HEK293T (cell line): Measurements from ENCODE around the gene EGLN2.
"Not testable (repeated sequence)": the region's sequence is repeated elsewhere in the genome, so short reads cannot be mapped to it uniquely, and the experiment has no call there.

Experiments
- CTCF ChIA-PET: fragments of 350-600 bp; formaldehyde crosslinking; extraction: SDS; loops from one replicate; lab custom pipeline; 2021; ENCODE audit warnings: antibody characterized with exemption, inconsistent platforms; lab: Yijun Ruan, JAX
- POLR2A ChIA-PET: fragments of 350-600 bp; formaldehyde crosslinking; extraction: SDS; loops from one replicate; lab custom pipeline; 2020; ENCODE audit warnings: antibody characterized with exemption, inconsistent platforms; lab: Yijun Ruan, JAX
- DNase-seq: peaks from one replicate; pipeline ENCODE4 v3.0.0; 2012; ENCODE audit warnings: mixed read lengths; ENCODE audit errors: extremely low spot score
- ARNT ChIP-seq: fragments of 450-650 bp; IDR thresholded peaks from 2 replicates; pipeline ENCODE4 v1.6.1; 2017; ENCODE audit warnings: mild to moderate bottlenecking
- BHLHE40 ChIP-seq: fragments of 450-650 bp; IDR thresholded peaks from 2 replicates; pipeline ENCODE4 v1.6.1; 2016; ENCODE audit warnings: mild to moderate bottlenecking, moderate library complexity, borderline replicate concordance
- CTBP1 ChIP-seq: fragments of 450-650 bp; IDR thresholded peaks from 2 replicates; pipeline ENCODE4 v1.6.1; 2016; ENCODE audit warnings: borderline replicate concordance
- ELF4 ChIP-seq: fragments of 450-650 bp; IDR thresholded peaks from 2 replicates; pipeline ENCODE4 v1.6.1; 2017; ENCODE audit warnings: antibody characterized with exemption
- FOXA1 ChIP-seq: fragments of 450-650 bp; IDR thresholded peaks from 2 replicates; pipeline ENCODE4 v1.6.1; 2016; ENCODE audit warnings: mild to moderate bottlenecking
- FOXK2 ChIP-seq: fragments of 450-650 bp; IDR thresholded peaks from 2 replicates; pipeline ENCODE4 v1.6.1; 2016; ENCODE audit warnings: mild to moderate bottlenecking
- FOXM1 ChIP-seq: fragments of 450-650 bp; IDR thresholded peaks from 2 replicates; pipeline ENCODE4 v1.6.1; 2017; ENCODE audit warnings: mild to moderate bottlenecking, borderline replicate concordance
- HDGF ChIP-seq: fragments of 450-650 bp; IDR thresholded peaks from 2 replicates; pipeline ENCODE4 v1.6.1; 2017; ENCODE audit warnings: antibody characterized with exemption, borderline replicate concordance
- L3MBTL2 ChIP-seq: fragments of 450-650 bp; conservative IDR thresholded peaks from 2 replicates; pipeline ENCODE4 v1.6.1; 2016; ENCODE audit warnings: mild to moderate bottlenecking
- LEF1 ChIP-seq: fragments of 450-650 bp; IDR thresholded peaks from 2 replicates; pipeline ENCODE4 v1.6.1; 2017; ENCODE audit warnings: mild to moderate bottlenecking, borderline replicate concordance
- NFRKB ChIP-seq: fragments of 450-650 bp; IDR thresholded peaks from 2 replicates; pipeline ENCODE4 v1.6.1; 2016; ENCODE audit warnings: mild to moderate bottlenecking, moderate library complexity
- SP1 ChIP-seq: fragments of 450-650 bp; IDR thresholded peaks from 2 replicates; pipeline ENCODE4 v1.6.1; 2017
- SUZ12 ChIP-seq: fragments of 450-650 bp; IDR thresholded peaks from 2 replicates; pipeline ENCODE4 v1.6.1; 2016; ENCODE audit warnings: mild to moderate bottlenecking
- TARDBP ChIP-seq: fragments of 450-650 bp; IDR thresholded peaks from 2 replicates; pipeline ENCODE4 v1.6.1; 2016
- ZNF384 ChIP-seq: fragments of 450-650 bp; IDR thresholded peaks from 2 replicates; pipeline ENCODE4 v1.6.1; 2016
- TF ChIP-seq, protein P1 (sequence below): fragments of 450-650 bp; IDR thresholded peaks from 2 replicates; pipeline ENCODE4 v1.6.1; 2016

EGLN2 gene

DNA sequence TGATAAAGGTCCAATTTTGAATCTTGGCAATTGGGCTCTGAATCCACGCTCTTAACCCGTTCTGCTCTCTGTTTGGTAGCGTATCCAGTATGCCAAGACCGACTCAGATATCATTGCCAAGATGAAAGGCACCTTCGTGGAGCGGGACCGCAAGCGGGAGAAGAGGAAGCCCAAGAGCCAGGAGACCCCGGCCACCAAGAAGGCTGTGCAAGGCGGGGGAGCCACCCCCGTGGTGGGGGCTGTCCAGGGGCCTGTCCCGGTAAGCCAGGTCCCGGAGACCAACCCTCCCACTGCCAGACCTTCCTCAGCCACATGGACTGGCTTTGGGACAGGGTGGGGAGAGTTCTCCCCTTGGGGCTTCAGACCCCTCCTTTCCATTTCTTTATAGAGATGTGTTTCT, 39.6 kb upstream of the EGLN2 start:
- CTCF ChIA-PET: no interaction called here
- no peak for DNase-seq
- no peak for TF ChIP-seq L3MBTL2
- POLR2A ChIA-PET: no interaction called here

DNA sequence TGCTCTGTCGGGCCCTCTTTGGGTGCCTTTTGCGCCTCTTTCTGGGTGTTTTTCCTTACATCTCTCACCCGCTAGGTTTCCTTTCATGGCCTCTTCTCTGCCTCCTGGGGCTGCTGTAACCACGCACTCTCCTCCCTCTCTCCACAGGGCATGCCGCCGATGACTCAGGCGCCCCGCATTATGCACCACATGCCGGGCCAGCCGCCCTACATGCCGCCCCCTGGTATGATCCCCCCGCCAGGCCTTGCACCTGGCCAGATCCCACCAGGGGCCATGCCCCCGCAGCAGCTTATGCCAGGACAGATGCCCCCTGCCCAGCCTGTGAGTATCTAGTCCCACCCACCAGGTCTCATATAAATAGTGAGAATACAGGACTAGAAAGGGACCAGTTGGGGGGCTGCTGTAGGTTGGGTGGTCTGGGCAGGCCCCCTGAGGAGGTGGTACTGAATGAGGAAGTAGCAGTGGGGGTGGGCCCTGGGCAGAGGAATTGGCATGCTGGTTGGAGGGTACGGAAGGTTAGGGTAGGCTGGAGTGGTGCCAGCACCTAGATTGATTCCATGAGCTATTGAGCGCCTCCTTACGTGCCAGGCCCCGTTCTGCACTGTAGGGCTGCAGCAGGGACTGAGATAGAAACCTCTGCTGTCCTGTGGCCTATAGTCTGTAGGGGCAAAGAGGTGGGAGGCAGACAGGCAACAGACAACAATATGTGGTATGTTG, 36.1 kb upstream of the EGLN2 start:
- DNase-seq: no peak
- ChIA-PET POLR2A (interaction anchor here (1.1 kb wide), 1 partner anchor 13 kb away, joined by 3 read pairs; the partner anchor contains the start of gene ACTMAP), CTCF (no interaction called here)
- no peak for TF ChIP-seq FOXM1
- TF ChIP-seq HDGF: no peak
- TF ChIP-seq LEF1: no peak
- no peak for TF ChIP-seq BHLHE40
- TF ChIP-seq, protein P1, sequence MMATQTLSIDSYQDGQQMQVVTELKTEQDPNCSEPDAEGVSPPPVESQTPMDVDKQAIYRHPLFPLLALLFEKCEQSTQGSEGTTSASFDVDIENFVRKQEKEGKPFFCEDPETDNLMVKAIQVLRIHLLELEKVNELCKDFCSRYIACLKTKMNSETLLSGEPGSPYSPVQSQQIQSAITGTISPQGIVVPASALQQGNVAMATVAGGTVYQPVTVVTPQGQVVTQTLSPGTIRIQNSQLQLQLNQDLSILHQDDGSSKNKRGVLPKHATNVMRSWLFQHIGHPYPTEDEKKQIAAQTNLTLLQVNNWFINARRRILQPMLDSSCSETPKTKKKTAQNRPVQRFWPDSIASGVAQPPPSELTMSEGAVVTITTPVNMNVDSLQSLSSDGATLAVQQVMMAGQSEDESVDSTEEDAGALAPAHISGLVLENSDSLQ: no peak
- TF ChIP-seq ELF4: no peak
- TF ChIP-seq L3MBTL2: no peak
- TF ChIP-seq ZNF384: no peak
- TF ChIP-seq ARNT: no peak
- TF ChIP-seq SP1: no peak
- TF ChIP-seq CTBP1: no peak
- no peak for TF ChIP-seq FOXA1
- TF ChIP-seq FOXK2: no peak
- TF ChIP-seq SUZ12: no peak
- no peak for TF ChIP-seq TARDBP
- TF ChIP-seq NFRKB: no peak

DNA sequence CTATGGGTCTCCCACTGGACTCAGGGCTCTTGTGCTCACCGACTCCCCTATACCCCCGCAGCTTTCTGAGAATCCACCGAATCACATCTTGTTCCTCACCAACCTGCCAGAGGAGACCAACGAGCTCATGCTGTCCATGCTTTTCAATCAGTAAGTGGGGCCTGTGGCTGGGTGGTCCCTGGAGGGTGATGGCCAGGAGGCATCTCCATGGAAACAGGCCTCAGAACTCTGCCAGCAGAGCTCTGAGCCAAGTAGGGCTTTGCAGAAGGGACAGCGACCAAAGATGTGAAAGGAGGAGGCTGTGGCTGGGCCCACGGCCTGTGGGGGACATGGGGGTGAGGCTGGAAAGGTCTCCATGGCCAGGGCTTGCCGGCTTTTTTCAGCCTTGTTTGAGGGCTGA, 35.5 kb upstream of the EGLN2 start:
- CTCF ChIA-PET: no interaction called here
- no peak for DNase-seq
- TF ChIP-seq FOXK2 (no peak), HDGF (no peak), CTBP1 (no peak), SUZ12 (no peak), FOXA1 (no peak), TARDBP (no peak), BHLHE40 (no peak), ZNF384 (no peak), ELF4 (no peak), SP1 (no peak), NFRKB (no peak)
- TF ChIP-seq, protein P1: no peak
- POLR2A ChIA-PET: no interaction called here

DNA sequence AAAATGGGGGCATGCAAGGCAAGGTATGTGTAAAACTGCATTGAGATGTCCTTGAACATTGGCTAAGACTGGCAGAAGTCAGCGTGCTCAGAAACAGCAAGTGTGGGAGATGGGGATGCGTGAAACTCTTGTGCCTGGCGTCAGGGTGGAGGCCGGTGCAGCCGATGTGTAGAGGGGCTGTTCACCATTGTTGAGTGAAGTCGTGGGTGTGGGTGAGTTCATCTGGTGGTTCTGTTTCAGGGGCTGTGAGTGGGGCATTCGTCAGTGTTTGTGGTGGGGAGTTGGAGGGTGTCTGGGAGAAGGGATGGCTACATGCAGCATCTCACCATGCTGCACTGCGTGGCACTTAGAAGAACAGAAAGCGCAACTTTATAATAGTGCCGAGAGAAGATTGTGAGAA, 35.0 kb upstream of the EGLN2 start:
- DNase-seq: no peak
- TF ChIP-seq ARNT: no peak
- TF ChIP-seq ELF4: no peak
- no peak for TF ChIP-seq NFRKB
- TF ChIP-seq LEF1: no peak
- TF ChIP-seq HDGF: no peak
- TF ChIP-seq FOXA1: no peak
- no peak for TF ChIP-seq L3MBTL2
- no peak for TF ChIP-seq ZNF384
- POLR2A ChIA-PET: no interaction called here
- CTCF ChIA-PET: no interaction called here

DNA sequence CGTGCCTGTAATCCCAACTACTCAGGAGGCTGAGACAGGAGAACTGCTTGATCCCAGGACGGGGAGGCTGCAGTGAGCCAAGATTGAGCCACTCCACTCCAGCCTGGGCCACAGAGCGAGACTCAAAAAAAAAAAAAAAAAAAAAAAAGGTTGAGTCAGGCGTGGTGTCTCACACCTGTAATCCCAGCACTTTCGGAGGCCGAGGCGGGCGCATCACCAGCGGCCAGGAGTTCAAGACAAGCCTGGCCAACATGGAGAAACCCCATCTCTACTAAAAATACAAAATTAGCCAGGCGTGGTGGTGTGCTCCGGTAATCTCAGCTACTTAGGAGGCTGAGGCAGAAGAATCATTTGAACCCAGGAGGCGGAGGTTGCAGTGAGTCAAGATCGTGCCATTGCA, 32.6 kb upstream of the EGLN2 start:
- POLR2A ChIA-PET: not testable (repeated sequence)

DNA sequence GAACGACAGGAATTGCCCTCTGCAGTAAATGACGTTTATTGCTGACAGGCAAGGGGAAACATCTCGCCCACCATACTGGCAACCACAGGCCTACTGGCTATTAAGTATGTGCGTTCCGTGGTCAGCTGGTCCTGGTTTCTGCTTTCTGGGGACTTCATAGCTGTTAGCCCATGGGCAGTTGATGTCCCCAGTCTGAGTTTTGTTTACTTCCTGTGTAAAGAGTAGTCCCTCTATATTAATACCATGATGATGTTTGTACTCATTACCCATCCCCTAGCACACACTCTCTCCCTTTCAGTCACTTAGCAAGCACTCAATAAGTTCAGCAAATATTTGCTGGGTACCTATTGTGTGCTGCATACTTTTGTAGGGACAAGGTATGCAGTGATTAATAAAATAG, 30.1 kb upstream of the EGLN2 start:
- DNase-seq: no peak
- ChIA-PET CTCF (no interaction called here), POLR2A (no interaction called here)
- TF ChIP-seq FOXA1 (no peak), ARNT (no peak), BHLHE40 (no peak), LEF1 (no peak), SUZ12 (no peak), FOXM1 (no peak), CTBP1 (no peak), NFRKB (no peak), ZNF384 (no peak), SP1 (no peak), L3MBTL2 (no peak), HDGF (no peak), FOXK2 (no peak)
- TF ChIP-seq, protein P1: no peak

More for the DNA sequence above, 32.6 kb upstream of the EGLN2 start:
- CTCF ChIA-PET, DNase-seq: not testable (repeated sequence)
- 0 out of 2 replicates have a peak, but pooled peaks have one; percentile 20 for TF ChIP-seq ZNF384
